ENCODE results near the gene RETN.

RETN gene

GRCh38 chr19:7655581-7655980 is 13.3 kb upstream of the RETN start:
- peak overlapping the region; percentile 64 for H2BK15ac ChIP-seq (ENCODE audit: low read length)
- no CpG with 5 or more reads among the region's 8 CpGs for whole genome bisulfite sequencing, 2 donors (ENCODE audit: extremely low coverage in 2 of 2, insufficient read length in 2 of 2, insufficient replicate concordance in 1 of 2)
- H3K4ac ChIP-seq (ENCODE audit: low read length), result no peak overlapping the region
- H3K18ac ChIP-seq (ENCODE audit: low read length), result no peak overlapping the region
- H2BK120ac ChIP-seq (ENCODE audit: low read depth, low read length), result no peak overlapping the region
- H2BK5ac ChIP-seq (ENCODE audit: low read length), result no peak overlapping the region
- DNase-seq (ENCODE audit: low spot score), result no peak
- no peak overlapping the region for H3K14ac ChIP-seq (ENCODE audit: low read length)
- no peak overlapping the region for H2BK12ac ChIP-seq (ENCODE audit: low read length)
- H3K9ac ChIP-seq (ENCODE audit: low read depth, low read length, poor library complexity), result no peak overlapping the region
- H3K27ac ChIP-seq (replicated peaks; ENCODE audit: low read length), result no peak overlapping the region
- no peaks in the 10 kb centered on the region for H3K79me1 ChIP-seq (ENCODE audit: low read depth, low read length)
- H3K27me3 ChIP-seq (ENCODE audit: control insufficient read depth in 3 of 3, insufficient read depth in 3 of 3, low read depth in 1 of 3, low read length in 3 of 3), result peaks cover 0 to 12% (median 5%) of the 10 kb centered on the region in 3 experiments
- H2AK5ac ChIP-seq (ENCODE audit: low read depth, low read length), result no peak overlapping the region
- no peaks in the 10 kb centered on the region for H3K9me3 ChIP-seq (replicated peaks in 1 of 2; ENCODE audit: control insufficient read depth in 2 of 2, insufficient read depth in 1 of 2, low read depth in 1 of 2, low read length in 2 of 2)
- no peak overlapping the region for H3K23ac ChIP-seq (ENCODE audit: low read depth, low read length, poor library complexity)
- H3K4me2 ChIP-seq (ENCODE audit: insufficient read depth, low read length, poor library complexity, severe bottlenecking), result no peak overlapping the region
- no peak overlapping the region for H3K4me3 ChIP-seq (ENCODE audit: low read length in 2 of 2)
- no peak overlapping the region for H2AFZ ChIP-seq (ENCODE audit: low read length)
- H4K8ac ChIP-seq (ENCODE audit: low read depth, low read length), result no peak overlapping the region
- peaks cover 3 to 4% of the 10 kb centered on the region in 2 donors for H3K4me1 ChIP-seq (ENCODE audit: control insufficient read depth in 2 of 2, insufficient read depth in 1 of 2, low read depth in 1 of 2, low read length in 2 of 2)
- H4K91ac ChIP-seq (ENCODE audit: low read depth, low read length, poor library complexity), result no peak overlapping the region
- H3K36me3 ChIP-seq (replicated peaks in 1 of 2; ENCODE audit: control insufficient read depth in 2 of 2, insufficient read depth in 2 of 2, low read length in 2 of 2), result no peaks in the 10 kb centered on the region

DNA sequence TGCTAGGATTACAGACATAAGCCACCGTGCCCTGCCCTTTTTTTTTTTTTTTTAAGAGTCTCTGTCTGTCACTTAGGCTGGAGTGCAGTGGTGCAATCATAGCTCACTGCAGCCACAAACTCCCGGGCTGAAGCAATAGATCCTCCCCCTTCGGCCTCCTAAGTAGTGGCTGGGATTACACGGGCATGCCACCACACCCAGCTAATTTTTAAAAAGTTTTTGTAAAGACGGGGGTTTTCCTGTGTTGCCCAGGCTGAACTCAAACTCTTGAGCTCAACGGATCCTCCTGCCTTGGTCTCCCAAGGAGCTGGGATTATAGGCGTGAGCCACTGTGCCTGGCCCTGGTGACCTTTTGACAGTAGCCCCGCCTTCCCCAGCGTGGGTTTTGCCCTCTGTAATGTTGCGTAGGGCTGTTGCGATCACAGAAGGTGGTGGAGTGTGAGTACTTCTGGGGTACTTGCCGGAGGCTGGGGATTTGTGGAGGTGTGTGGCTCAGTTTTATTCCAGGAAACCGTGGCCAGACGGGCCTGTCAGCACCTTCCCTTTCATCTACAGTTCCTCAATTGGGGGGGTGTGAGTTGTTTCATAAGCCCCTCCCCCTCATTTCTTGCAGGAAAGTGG is 11.6 kb upstream of the RETN start:
- Histone ChIP-seq H3K36me3 (replicated peaks in 1 of 2; ENCODE audit: control insufficient read depth in 2 of 2, insufficient read depth in 2 of 2, low read length in 2 of 2) (no peaks in the 10 kb centered on the region), H3K27me3 (ENCODE audit: control insufficient read depth in 3 of 3, insufficient read depth in 3 of 3, low read depth in 1 of 3, low read length in 3 of 3) (peaks cover 0 to 4% (median 0%) of the 10 kb centered on the region in 3 experiments), H3K9me3 (replicated peaks in 1 of 2; ENCODE audit: control insufficient read depth in 2 of 2, insufficient read depth in 1 of 2, low read depth in 1 of 2, low read length in 2 of 2) (no peaks in the 10 kb centered on the region), H2BK15ac (ENCODE audit: low read length) (no peak overlapping the region), H2BK120ac (ENCODE audit: low read depth, low read length) (no peak overlapping the region), H2AFZ (ENCODE audit: low read length) (peak overlapping the region; percentile 61), H3K23ac (ENCODE audit: low read depth, low read length, poor library complexity) (no peak overlapping the region), H3K18ac (ENCODE audit: low read length) (no peak overlapping the region), H4K8ac (ENCODE audit: low read depth, low read length) (no peak overlapping the region), H3K4me2 (ENCODE audit: insufficient read depth, low read length, poor library complexity, severe bottlenecking) (no peak overlapping the region), H4K91ac (ENCODE audit: low read depth, low read length, poor library complexity) (no peak overlapping the region), H3K27ac (replicated peaks; ENCODE audit: low read length) (no peak overlapping the region), H3K4me3 (ENCODE audit: low read length in 2 of 2) (no peak overlapping the region), H2BK5ac (ENCODE audit: low read length) (no peak overlapping the region), H3K4me1 (ENCODE audit: control insufficient read depth in 2 of 2, insufficient read depth in 1 of 2, low read depth in 1 of 2, low read length in 2 of 2) (peaks cover 1 to 4% of the 10 kb centered on the region in 2 donors), H3K14ac (ENCODE audit: low read length) (no peak overlapping the region), H3K9ac (ENCODE audit: low read depth, low read length, poor library complexity) (no peak overlapping the region), H2AK5ac (ENCODE audit: low read depth, low read length) (no peak overlapping the region), H2BK12ac (ENCODE audit: low read length) (no peak overlapping the region), H3K4ac (ENCODE audit: low read length) (no peak overlapping the region), H3K79me1 (ENCODE audit: low read depth, low read length) (peaks cover 1% of the 10 kb centered on the region)
- no peak for DNase-seq (ENCODE audit: low spot score)
- WGBS, 2 donors (ENCODE audit: extremely low coverage in 2 of 2, insufficient read length in 2 of 2, insufficient replicate concordance in 1 of 2), result no CpG with 5 or more reads among the region's 14 CpGs

- Histone ChIP-seq H3K14ac (ENCODE audit: low read length) (no peak overlapping the region), H2BK120ac (ENCODE audit: low read depth, low read length) (no peak overlapping the region), H3K23ac (ENCODE audit: low read depth, low read length, poor library complexity) (no peak overlapping the region), H3K9ac (ENCODE audit: low read depth, low read length, poor library complexity) (no peak overlapping the region), H3K4me1 (ENCODE audit: control insufficient read depth in 2 of 2, insufficient read depth in 1 of 2, low read depth in 1 of 2, low read length in 2 of 2) (peaks cover 0 to 2% of the 10 kb centered on the region in 2 donors), H3K4ac (ENCODE audit: low read length) (no peak overlapping the region), H3K9me3 (replicated peaks in 1 of 2; ENCODE audit: control insufficient read depth in 2 of 2, insufficient read depth in 1 of 2, low read depth in 1 of 2, low read length in 2 of 2) (no peaks in the 10 kb centered on the region), H3K4me3 (ENCODE audit: low read length in 2 of 2) (no peak overlapping the region), H3K27ac (replicated peaks; ENCODE audit: low read length) (no peak overlapping the region), H3K36me3 (replicated peaks in 1 of 2; ENCODE audit: control insufficient read depth in 2 of 2, insufficient read depth in 2 of 2, low read length in 2 of 2) (no peaks in the 10 kb centered on the region), H2AFZ (ENCODE audit: low read length) (peak overlapping the region; percentile 79), H2BK12ac (ENCODE audit: low read length) (no peak overlapping the region), H4K8ac (ENCODE audit: low read depth, low read length) (no peak overlapping the region), H3K18ac (ENCODE audit: low read length) (no peak overlapping the region), H3K27me3 (ENCODE audit: control insufficient read depth in 3 of 3, insufficient read depth in 3 of 3, low read depth in 1 of 3, low read length in 3 of 3) (no peaks in the 10 kb centered on the region), H3K79me1 (ENCODE audit: low read depth, low read length) (peaks cover 1% of the 10 kb centered on the region), H2BK15ac (ENCODE audit: low read length) (no peak overlapping the region), H3K4me2 (ENCODE audit: insufficient read depth, low read length, poor library complexity, severe bottlenecking) (no peak overlapping the region), H2AK5ac (ENCODE audit: low read depth, low read length) (peak overlapping the region; percentile 5), H2BK5ac (ENCODE audit: low read length) (no peak overlapping the region), H4K91ac (ENCODE audit: low read depth, low read length, poor library complexity) (no peak overlapping the region)
- no CpG with 5 or more reads among the region's 9 CpGs for WGBS, 2 donors (ENCODE audit: extremely low coverage in 2 of 2, insufficient read length in 2 of 2, insufficient replicate concordance in 1 of 2)
- DNase-seq (ENCODE audit: low spot score), result no peak
These were observed 10.6 kb upstream of the RETN start for GRCh38 chr19:7658219-7658686.

DNA sequence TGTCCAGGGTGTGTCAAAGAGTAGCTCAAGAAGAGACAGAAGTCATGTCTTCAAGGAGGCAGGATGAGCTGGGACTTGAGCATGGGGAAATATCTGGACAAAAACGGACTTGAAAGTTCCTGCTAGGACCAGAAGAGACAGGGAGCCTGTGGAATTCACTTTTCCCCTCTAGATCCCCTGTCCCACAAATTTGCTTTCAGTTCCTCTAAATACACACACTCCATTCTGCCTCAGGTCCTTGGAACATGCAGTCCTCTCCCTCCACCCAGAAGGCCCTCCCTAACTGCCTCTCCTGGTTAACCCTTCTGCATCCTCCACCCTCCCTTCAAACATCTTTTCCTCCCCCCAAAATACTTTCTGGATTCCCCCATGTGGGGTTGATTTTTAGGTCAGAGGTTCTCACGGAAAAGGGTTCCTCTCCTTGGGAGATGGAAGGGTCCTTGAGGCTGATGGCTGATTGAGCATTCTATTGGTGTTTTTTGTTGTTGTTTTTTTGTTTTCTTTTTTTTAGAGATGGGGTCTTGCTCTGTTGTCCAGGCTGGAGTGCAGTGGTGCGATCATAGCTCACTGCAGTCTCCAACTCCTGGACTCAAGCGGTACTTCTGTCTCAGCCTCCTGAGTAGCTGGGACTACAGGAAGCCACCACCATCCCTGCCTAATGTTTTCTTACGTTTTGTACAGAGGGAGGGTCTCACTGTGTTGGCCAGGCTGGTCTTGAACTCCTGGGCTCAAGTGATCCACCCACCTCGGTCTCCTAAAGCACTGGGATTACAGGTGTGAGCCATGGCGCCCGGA is 6.9 kb upstream of the RETN start:
- DNase-seq (ENCODE audit: low spot score), result no peak
- WGBS, 2 donors (ENCODE audit: extremely low coverage in 2 of 2, insufficient read length in 2 of 2, insufficient replicate concordance in 1 of 2), result no CpG with 5 or more reads among the region's 8 CpGs

More for the DNA sequence above, 6.9 kb upstream of the RETN start:
- Histone ChIP-seq H4K8ac (ENCODE audit: low read depth, low read length) (no peak overlapping the region), H4K91ac (ENCODE audit: low read depth, low read length, poor library complexity) (no peak overlapping the region), H2BK5ac (ENCODE audit: low read length) (no peak overlapping the region), H2BK12ac (ENCODE audit: low read length) (no peak overlapping the region), H3K4me1 (ENCODE audit: control insufficient read depth in 2 of 2, insufficient read depth in 1 of 2, low read depth in 1 of 2, low read length in 2 of 2) (peaks cover 0 to 2% of the 10 kb centered on the region in 2 donors), H3K4me3 (ENCODE audit: low read length in 2 of 2) (no peak overlapping the region), H3K18ac (ENCODE audit: low read length) (no peak overlapping the region), H2AFZ (ENCODE audit: low read length) (no peak overlapping the region), H3K4me2 (ENCODE audit: insufficient read depth, low read length, poor library complexity, severe bottlenecking) (no peak overlapping the region), H3K14ac (ENCODE audit: low read length) (no peak overlapping the region), H3K27me3 (ENCODE audit: control insufficient read depth in 3 of 3, insufficient read depth in 3 of 3, low read depth in 1 of 3, low read length in 3 of 3) (no peaks in the 10 kb centered on the region), H3K23ac (ENCODE audit: low read depth, low read length, poor library complexity) (no peak overlapping the region), H3K36me3 (replicated peaks in 1 of 2; ENCODE audit: control insufficient read depth in 2 of 2, insufficient read depth in 2 of 2, low read length in 2 of 2) (no peaks in the 10 kb centered on the region), H2BK120ac (ENCODE audit: low read depth, low read length) (no peak overlapping the region), H3K9me3 (replicated peaks in 1 of 2; ENCODE audit: control insufficient read depth in 2 of 2, insufficient read depth in 1 of 2, low read depth in 1 of 2, low read length in 2 of 2) (no peaks in the 10 kb centered on the region), H2BK15ac (ENCODE audit: low read length) (no peak overlapping the region), H2AK5ac (ENCODE audit: low read depth, low read length) (no peak overlapping the region), H3K9ac (ENCODE audit: low read depth, low read length, poor library complexity) (no peak overlapping the region), H3K79me1 (ENCODE audit: low read depth, low read length) (peaks cover 1% of the 10 kb centered on the region), H3K4ac (ENCODE audit: low read length) (no peak overlapping the region), H3K27ac (replicated peaks; ENCODE audit: low read length) (no peak overlapping the region)
